H9 (cell line): ENCODE data around the gene CKMT2. TPM values are rescaled to one million over a fixed set of nuclear protein-coding genes. Genes with fewer than 3 reads are reported as not detected.

Source experiments
- DNase-seq: peaks from one replicate; pipeline ENCODE4 v3.0.0-alpha.2; 2017
- H2AFZ ChIP-seq: one replicate; pipeline ENCODE4 v1.6.1; 2013; ENCODE audit warnings: mild to moderate bottlenecking, low read length, control low read depth, moderate library complexity
- H2AK5ac ChIP-seq: 2 replicates; pipeline ENCODE4 v1.6.1; 2013; ENCODE audit warnings: low read length, control low read depth, mixed read lengths; ENCODE audit not compliant: insufficient read length
- H2BK120ac ChIP-seq: one replicate; pipeline ENCODE4 v1.6.1; 2013; ENCODE audit warnings: low read depth, mild to moderate bottlenecking, low read length, control low read depth, inconsistent platforms; ENCODE audit not compliant: poor library complexity, severe bottlenecking
- H2BK12ac ChIP-seq: 2 replicates; pipeline ENCODE4 v1.6.1; 2013; ENCODE audit warnings: low read length, control low read depth, mixed read lengths, low read depth; ENCODE audit not compliant: insufficient read length
- H2BK15ac ChIP-seq: 2 replicates; pipeline ENCODE4 v1.6.1; 2013; ENCODE audit warnings: low read depth, low read length, control low read depth
- H2BK20ac ChIP-seq: one replicate; pipeline ENCODE4 v1.6.1; 2013; ENCODE audit warnings: low read depth, mild to moderate bottlenecking, low read length, control low read depth, inconsistent platforms; ENCODE audit not compliant: poor library complexity, severe bottlenecking
- H2BK5ac ChIP-seq: 2 replicates; pipeline ENCODE4 v1.6.1; 2013; ENCODE audit warnings: low read length, control low read depth, mixed read lengths; ENCODE audit not compliant: insufficient read length
- H3K14ac ChIP-seq: 2 replicates; pipeline ENCODE4 v1.6.1; 2013; ENCODE audit warnings: low read length, control low read depth; ENCODE audit not compliant: insufficient read depth
- H3K18ac ChIP-seq: 2 replicates; pipeline ENCODE4 v1.6.1; 2013; ENCODE audit warnings: low read depth, mild to moderate bottlenecking, mixed read lengths, low read length, control low read depth; ENCODE audit not compliant: insufficient read length
- H3K23ac ChIP-seq: 2 replicates; pipeline ENCODE4 v1.6.1; 2013; ENCODE audit warnings: low read length, control low read depth, mixed read lengths, low read depth; ENCODE audit not compliant: insufficient read length
- H3K23me2 ChIP-seq: 2 replicates; pipeline ENCODE4 v1.6.1; 2013; ENCODE audit warnings: low read depth, mild to moderate bottlenecking, mixed read lengths, low read length, control low read depth; ENCODE audit not compliant: insufficient read length, poor library complexity, severe bottlenecking
- H3K27ac ChIP-seq: 2 replicates; pipeline ENCODE4 v1.5.1; 2013; ENCODE audit warnings: low read length, control low read depth, mixed read lengths, low read depth; ENCODE audit not compliant: insufficient read length
- H3K27me3 ChIP-seq: 2 replicates; pipeline ENCODE4 v1.6.1; 2013; ENCODE audit warnings: low read length, control low read depth, inconsistent platforms; ENCODE audit not compliant: insufficient read depth
- H3K4ac ChIP-seq: 2 replicates; pipeline ENCODE4 v1.6.1; 2013; ENCODE audit warnings: low read depth, mild to moderate bottlenecking, control low read depth, inconsistent platforms, low read length, moderate library complexity
- H3K4me1 ChIP-seq: 2 replicates; pipeline ENCODE4 v1.6.1; 2013; ENCODE audit warnings: low read length, control low read depth, inconsistent platforms; ENCODE audit not compliant: insufficient read depth
- H3K4me2 ChIP-seq: 2 replicates; pipeline ENCODE4 v1.6.1; 2013; ENCODE audit warnings: low read length, control low read depth, mixed read lengths; ENCODE audit not compliant: insufficient read length, insufficient read depth
- H3K56ac ChIP-seq: 2 replicates; pipeline ENCODE4 v1.6.1; 2013; ENCODE audit warnings: low read depth, mild to moderate bottlenecking, mixed read lengths, low read length, control low read depth; ENCODE audit not compliant: insufficient read length
- H3K79me1 ChIP-seq: 2 replicates; pipeline ENCODE4 v1.6.1; 2013; ENCODE audit warnings: low read depth, mild to moderate bottlenecking, moderate library complexity, low read length, control low read depth, inconsistent platforms; ENCODE audit not compliant: insufficient read depth, poor library complexity, severe bottlenecking
- H3K79me2 ChIP-seq: 2 replicates; pipeline ENCODE4 v1.6.1; 2013; ENCODE audit warnings: low read length, control low read depth, inconsistent platforms; ENCODE audit not compliant: insufficient read depth
- H3K9ac ChIP-seq: 2 replicates; pipeline ENCODE4 v1.6.1; 2013; ENCODE audit warnings: low read length, control low read depth, mixed read lengths; ENCODE audit not compliant: insufficient read length; ENCODE audit errors: extremely low read depth
- H3K9me3 ChIP-seq: one replicate; pipeline ENCODE4 v1.6.1; 2013; ENCODE audit warnings: low read depth, low read length, inconsistent platforms; ENCODE audit not compliant: control insufficient read depth
- H3T11ph ChIP-seq: one replicate; pipeline ENCODE4 v1.6.1; 2013; ENCODE audit warnings: mild to moderate bottlenecking, low read length, control low read depth, inconsistent platforms
- H4K20me1 ChIP-seq: one replicate; pipeline ENCODE4 v1.6.1; 2013; ENCODE audit not compliant: control insufficient read depth, insufficient read length, insufficient read depth
- H4K5ac ChIP-seq: 2 replicates; pipeline ENCODE4 v1.6.1; 2013; ENCODE audit warnings: low read depth, mild to moderate bottlenecking, mixed read lengths, low read length, control low read depth; ENCODE audit not compliant: insufficient read length
- H4K8ac ChIP-seq: replicated peaks from 2 replicates; pipeline ENCODE4 v1.6.1; 2013; ENCODE audit warnings: low read length, control low read depth, mixed read lengths, low read depth; ENCODE audit not compliant: insufficient read length
- H4K91ac ChIP-seq: 2 replicates; pipeline ENCODE4 v1.6.1; 2013; ENCODE audit warnings: low read depth, mild to moderate bottlenecking, moderate library complexity, mixed read lengths, low read length, control low read depth; ENCODE audit not compliant: insufficient read length
- H3K27ac Mint-ChIP-seq, 3 experiments: 2 replicates in 2 of 3; 3 replicates in 1 of 3; pipeline ENCODE4 v1.8.0; 2020 to 2021; ENCODE audit warnings: mixed read lengths in 3 of 3, mild to moderate bottlenecking in 1 of 3, moderate library complexity in 1 of 3
- H3K27me3 Mint-ChIP-seq: 2 replicates; pipeline ENCODE4 v1.8.0; 2021; ENCODE audit warnings: low read depth, mild to moderate bottlenecking, moderate library complexity, mixed read lengths
- H3K36me3 Mint-ChIP-seq, 3 experiments: 2 replicates in 2 of 3; 3 replicates in 1 of 3; pipeline ENCODE4 v1.8.0; 2020 to 2021; ENCODE audit warnings: low read depth in 3 of 3, mixed read lengths in 3 of 3; ENCODE audit not compliant: insufficient read depth in 1 of 3
- H3K4me1 Mint-ChIP-seq, 2 experiments: 2 replicates each; pipeline ENCODE4 v1.8.0; 2020; ENCODE audit warnings: mixed read lengths in 2 of 2
- H3K4me3 Mint-ChIP-seq, 2 experiments: 2 replicates in 1 of 2; 3 replicates in 1 of 2; pipeline ENCODE4 v1.8.0; 2020 to 2021; ENCODE audit warnings: mild to moderate bottlenecking in 2 of 2, mixed read lengths in 2 of 2, moderate library complexity in 1 of 2
- H3K9me3 Mint-ChIP-seq, 2 experiments: 2 replicates in 1 of 2; 3 replicates in 1 of 2; pipeline ENCODE4 v1.8.0; 2020; ENCODE audit warnings: mild to moderate bottlenecking in 2 of 2, mixed read lengths in 2 of 2, moderate library complexity in 1 of 2
- WGBS: extraction: QIAGEN DNeasy Blood & Tissue Kit; methylation state at CpG from one replicate; pipeline ENCODE4 v1.1.7; 2013; ENCODE audit warnings: missing lambda C conversion rate, low lambda C conversion rate, mixed read lengths; ENCODE audit not compliant: insufficient read length; ENCODE audit errors: extremely low coverage; 5-methylcytosine and 5-hydroxymethylcytosine counted together
- total RNA-seq: library from RNA; stranded (reverse); gene quantifications from 2 replicates; pipeline ENCODE4 v1.2.1, GENCODE V29; 2021
- TF ChIP-seq, protein P1 (sequence below): fragments of 200-600 bp; sonication (generic); conservative IDR thresholded peaks from 3 replicates; pipeline ENCODE4 v1.8.0; 2021; ENCODE audit warnings: antibody characterized with exemption, mild to moderate bottlenecking

CKMT2 gene
- total RNA-seq, 1 experiment from 2014 or later: 1.8 TPM

DNA sequence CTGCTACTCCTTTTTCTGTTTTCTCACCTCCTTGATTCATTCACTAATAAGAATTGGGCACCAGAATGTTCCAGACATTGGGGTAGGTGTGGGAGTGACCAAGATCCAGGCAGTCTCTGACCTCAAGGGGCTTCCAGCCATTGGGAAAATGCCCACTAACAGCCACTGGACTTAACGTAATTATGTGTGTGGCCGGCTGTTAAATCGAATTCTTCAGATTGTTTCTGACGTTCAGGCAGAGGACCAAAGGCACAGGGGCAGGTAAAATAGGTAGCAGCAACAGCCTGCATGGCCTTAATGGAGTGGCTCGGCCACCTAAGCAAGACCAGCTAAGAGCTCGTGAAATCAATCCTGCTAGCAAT is 48.4 kb upstream of the CKMT2 start:
- no peaks in the 10 kb centered on the region for H3K36me3 Mint-ChIP-seq

More for the DNA sequence above, 48.4 kb upstream of the CKMT2 start:
- Histone ChIP-seq H3K27ac (no peak overlapping the region), H3K23ac (no peak overlapping the region), H3K23me2 (no peaks in the 10 kb centered on the region), H2BK5ac (no peak overlapping the region), H2AK5ac (no peak overlapping the region), H2BK15ac (no peak overlapping the region), H4K5ac (no peak overlapping the region), H3K4me2 (no peak overlapping the region), H3K27me3 (no peaks in the 10 kb centered on the region), H3K56ac (no peak overlapping the region), H3K79me2 (no peaks in the 10 kb centered on the region), H3K9ac (no peak overlapping the region), H3K79me1 (no peaks in the 10 kb centered on the region), H2BK12ac (no peak overlapping the region), H3K9me3 (no peaks in the 10 kb centered on the region), H3K18ac (no peak overlapping the region), H4K20me1 (no peaks in the 10 kb centered on the region), H2AFZ (no peak overlapping the region), H2BK120ac (no peak overlapping the region), H3T11ph (no peak overlapping the region), H2BK20ac (no peak overlapping the region), H3K14ac (no peak overlapping the region; the same call in 1 of the 2 replicates), H3K4me1 (no peaks in the 10 kb centered on the region), H4K8ac (no peak overlapping the region), H4K91ac (no peak overlapping the region), H3K4ac (no peak overlapping the region)
- TF ChIP-seq, protein P1, sequence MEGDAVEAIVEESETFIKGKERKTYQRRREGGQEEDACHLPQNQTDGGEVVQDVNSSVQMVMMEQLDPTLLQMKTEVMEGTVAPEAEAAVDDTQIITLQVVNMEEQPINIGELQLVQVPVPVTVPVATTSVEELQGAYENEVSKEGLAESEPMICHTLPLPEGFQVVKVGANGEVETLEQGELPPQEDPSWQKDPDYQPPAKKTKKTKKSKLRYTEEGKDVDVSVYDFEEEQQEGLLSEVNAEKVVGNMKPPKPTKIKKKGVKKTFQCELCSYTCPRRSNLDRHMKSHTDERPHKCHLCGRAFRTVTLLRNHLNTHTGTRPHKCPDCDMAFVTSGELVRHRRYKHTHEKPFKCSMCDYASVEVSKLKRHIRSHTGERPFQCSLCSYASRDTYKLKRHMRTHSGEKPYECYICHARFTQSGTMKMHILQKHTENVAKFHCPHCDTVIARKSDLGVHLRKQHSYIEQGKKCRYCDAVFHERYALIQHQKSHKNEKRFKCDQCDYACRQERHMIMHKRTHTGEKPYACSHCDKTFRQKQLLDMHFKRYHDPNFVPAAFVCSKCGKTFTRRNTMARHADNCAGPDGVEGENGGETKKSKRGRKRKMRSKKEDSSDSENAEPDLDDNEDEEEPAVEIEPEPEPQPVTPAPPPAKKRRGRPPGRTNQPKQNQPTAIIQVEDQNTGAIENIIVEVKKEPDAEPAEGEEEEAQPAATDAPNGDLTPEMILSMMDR: no peak
- no CpG with 5 or more reads among the region's 6 CpGs for WGBS
- Mint-ChIP-seq H3K9me3 (no peaks in the 10 kb centered on the region; a peak in 1 of 5 replicates), H3K27me3 (no peaks in the 10 kb centered on the region), H3K4me1 (peaks cover 22 to 24% of the 10 kb centered on the region in 2 experiments), H3K4me3 (no peak overlapping the region), H3K27ac (no peak overlapping the region; a peak in 2 of 7 replicates)
- no peak for DNase-seq
